GM13976 (cell line): ENCODE measurements around the gene BTBD9.

Source experiments
- DNase-seq: peaks from one replicate; pipeline ENCODE4 v3.0.0; 2012; ENCODE audit warnings: low spot score
- in situ Hi-C: fragments of 300-500 bp; cut with MboI; formaldehyde crosslinking; loops from one replicate; pipeline ENCODE4 v1.12.0; 2022; ENCODE audit warnings: low sequenced_read_pairs, mixed read lengths, inconsistent platforms; ENCODE audit not compliant: unreplicated experiment
- TF ChIP-seq, protein P1 (sequence below): IDR thresholded peaks from 2 replicates; pipeline ENCODE4 v1.5.1; 2012; ENCODE audit warnings: borderline replicate concordance, mild to moderate bottlenecking; ENCODE audit not compliant: insufficient read depth; ENCODE audit errors: extremely low read depth, missing control alignments, control extremely low read depth

Gene BTBD9

DNA sequence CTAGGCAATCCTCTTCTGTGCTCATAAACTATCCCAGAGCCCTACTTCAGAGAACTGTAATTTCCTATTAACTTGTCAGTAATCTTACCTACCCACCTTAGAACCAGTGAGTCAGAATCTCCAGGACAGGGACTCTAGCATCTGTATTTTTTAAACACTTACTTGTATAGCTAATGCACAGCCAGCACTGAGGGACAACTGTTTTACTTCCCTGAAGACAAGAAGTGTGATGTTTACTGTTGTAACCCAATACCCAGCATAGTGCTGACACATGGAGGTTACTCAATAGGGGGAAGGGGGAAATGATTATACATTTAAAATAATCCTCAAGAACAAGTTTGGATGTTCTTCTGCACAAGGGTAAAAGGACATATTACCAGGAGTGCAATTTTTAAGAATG is 130.8 kb downstream of the BTBD9 start:
- DNase-seq: no peak
- TF ChIP-seq, protein P1, sequence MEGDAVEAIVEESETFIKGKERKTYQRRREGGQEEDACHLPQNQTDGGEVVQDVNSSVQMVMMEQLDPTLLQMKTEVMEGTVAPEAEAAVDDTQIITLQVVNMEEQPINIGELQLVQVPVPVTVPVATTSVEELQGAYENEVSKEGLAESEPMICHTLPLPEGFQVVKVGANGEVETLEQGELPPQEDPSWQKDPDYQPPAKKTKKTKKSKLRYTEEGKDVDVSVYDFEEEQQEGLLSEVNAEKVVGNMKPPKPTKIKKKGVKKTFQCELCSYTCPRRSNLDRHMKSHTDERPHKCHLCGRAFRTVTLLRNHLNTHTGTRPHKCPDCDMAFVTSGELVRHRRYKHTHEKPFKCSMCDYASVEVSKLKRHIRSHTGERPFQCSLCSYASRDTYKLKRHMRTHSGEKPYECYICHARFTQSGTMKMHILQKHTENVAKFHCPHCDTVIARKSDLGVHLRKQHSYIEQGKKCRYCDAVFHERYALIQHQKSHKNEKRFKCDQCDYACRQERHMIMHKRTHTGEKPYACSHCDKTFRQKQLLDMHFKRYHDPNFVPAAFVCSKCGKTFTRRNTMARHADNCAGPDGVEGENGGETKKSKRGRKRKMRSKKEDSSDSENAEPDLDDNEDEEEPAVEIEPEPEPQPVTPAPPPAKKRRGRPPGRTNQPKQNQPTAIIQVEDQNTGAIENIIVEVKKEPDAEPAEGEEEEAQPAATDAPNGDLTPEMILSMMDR: no peak
- in situ Hi-C loops: no loop called here

DNA sequence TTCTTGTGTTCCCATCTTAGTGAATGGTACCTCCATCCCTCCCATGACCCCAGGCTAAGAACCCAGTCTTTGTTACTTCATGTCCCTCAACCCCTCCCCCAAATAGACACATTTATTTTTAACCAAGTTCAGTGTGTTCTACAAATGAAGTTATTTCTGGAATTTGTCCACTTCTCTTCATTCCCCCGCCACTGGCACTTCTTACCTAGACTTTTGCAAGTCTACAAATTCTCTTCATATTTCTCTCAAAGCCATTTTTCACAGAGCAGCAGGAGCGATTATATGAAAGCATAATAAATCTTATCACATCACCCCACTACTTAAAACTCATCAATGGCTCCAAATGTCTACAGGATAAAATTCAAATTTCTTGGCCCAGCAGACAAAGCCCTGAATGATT is 131.4 kb downstream of the BTBD9 start:
- in situ Hi-C loops: no loop called here
- DNase-seq: no peak
- TF ChIP-seq, protein P1: no peak

DNA sequence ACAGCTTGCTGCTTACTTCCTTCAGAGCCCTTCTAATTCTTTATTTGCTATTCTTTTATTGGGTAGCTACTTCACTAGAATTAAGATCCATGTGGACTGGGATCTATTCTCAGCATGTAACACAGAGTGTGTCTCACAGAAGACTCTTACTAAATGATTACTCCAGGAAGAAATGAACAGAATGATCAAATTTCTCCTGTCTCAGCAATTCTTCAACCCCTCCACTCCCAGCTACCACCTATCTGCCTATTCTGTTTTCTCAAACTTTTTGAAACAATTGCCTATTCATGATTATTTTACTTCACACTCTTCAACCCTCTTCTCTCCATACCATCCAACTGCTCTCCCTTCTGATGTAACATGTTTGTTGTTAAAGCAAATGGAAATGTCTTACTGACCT is 132.6 kb downstream of the BTBD9 start:
- TF ChIP-seq, protein P1: no peak
- no peak for DNase-seq
- in situ Hi-C loops: no loop called here

DNA sequence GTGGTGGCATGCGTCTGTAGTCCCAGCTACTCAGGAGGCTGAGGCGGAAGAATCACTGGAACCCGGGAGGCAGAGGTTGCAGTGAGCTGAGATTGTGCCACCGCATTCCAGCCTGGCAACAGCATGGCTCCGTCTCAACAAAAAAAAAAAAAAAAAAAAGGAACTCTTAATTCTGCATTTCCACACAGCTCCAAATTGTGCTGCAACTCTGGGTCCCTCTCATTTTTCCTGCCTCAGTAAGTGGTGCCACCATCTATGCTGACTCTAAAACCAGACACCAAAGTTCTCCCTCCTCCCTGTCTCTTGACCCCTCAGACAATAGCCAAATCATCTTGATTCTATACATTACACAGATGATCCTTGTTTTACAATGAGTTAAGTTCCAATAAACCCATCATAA is 133.9 kb downstream of the BTBD9 start:
- in situ Hi-C loops: no loop called here
- TF ChIP-seq, protein P1: no peak
- no peak for DNase-seq

DNA sequence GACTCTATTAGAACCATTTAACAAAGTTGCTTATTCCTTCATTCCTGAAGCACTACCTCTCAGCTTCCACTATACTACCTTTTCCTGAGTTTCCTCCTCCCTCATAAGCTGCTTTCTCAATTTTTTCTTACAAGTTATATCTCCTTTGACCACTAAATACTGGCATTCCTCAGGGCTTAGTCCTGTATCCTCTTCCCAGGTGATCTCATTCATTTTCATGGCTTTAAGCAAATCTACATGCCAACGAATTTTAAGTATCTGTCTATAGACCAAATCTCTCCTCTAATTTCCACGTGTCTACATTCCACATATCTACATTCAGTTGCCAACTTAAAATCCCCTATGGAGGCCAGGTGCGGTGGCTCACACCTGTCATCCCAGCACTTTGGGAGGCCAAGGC is 134.7 kb downstream of the BTBD9 start:
- TF ChIP-seq, protein P1: no peak
- in situ Hi-C loops: no loop called here
- DNase-seq: no peak

DNA sequence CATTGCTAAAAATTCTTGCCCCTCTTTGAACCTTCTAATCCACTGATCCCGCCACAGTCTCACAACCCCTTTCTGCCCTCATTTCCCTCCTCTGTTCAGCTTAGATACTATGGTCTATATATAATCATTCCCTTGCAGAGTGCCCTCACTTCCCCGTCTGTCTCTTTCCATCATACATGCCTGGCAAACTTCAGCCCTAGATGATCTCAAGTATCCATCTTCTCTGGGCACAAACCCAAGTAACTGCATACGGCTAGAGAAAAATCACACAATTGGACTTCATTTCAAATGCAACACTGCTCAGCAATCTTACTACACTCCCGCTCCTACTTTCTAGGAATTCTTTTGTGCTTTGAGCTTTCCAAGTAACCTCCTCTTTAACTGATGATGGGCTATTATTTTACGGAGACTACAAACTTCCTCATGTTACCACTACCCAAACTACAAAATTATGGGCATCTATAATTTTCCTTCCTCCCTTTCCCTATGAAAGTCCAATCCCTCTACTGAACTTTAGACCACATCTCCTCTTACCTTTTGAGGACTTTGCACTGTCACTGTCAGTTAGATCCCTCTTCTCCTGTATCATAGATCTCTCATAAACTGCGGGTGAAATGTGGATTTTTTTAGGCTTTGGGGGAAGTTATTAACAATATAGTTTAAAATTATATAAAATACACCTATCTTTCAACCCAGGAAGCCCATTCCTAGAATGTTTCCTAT is 135.6 kb downstream of the BTBD9 start:
- DNase-seq: no peak
- TF ChIP-seq, protein P1: no peak
- in situ Hi-C loops: no loop called here

DNA sequence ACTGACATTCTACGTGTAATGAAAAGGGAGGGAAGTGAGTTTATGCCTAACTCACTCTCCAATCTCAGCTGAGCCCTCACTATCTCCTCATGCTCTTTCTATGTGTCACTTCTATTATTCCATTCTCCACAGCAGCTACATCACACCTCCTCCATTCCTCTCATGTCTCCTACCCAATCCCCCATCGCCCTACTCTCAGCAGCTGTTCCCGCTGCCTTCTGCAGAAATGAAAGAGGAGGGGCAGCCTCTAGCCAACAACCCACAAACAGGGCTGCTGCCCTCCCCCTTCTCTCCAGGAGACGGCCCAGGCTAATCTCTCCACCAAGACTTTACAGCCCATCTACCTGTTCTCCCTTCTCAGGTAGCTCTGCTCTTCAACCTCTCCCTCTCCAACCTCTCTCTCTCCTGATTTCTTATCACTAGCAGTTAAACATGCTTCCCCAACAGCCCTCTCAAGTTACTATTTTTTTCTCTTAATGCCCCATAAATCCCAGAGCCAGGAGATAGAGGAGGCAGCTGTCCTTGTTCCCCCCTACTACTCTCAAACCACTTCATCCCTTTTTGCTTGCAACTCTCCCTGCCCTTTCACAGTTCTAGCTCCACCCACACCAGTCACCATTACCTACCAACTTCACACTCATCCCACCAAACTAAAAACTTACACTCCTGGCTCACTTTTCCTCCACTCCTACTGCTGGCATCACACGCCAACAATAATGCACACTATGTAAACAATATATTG is 136.5 kb downstream of the BTBD9 start:
- in situ Hi-C loops: no loop called here
- DNase-seq: no peak
- TF ChIP-seq, protein P1: no peak
